GM23338 (cell line): Measurements from ENCODE around the gene XPO6. TPM values are rescaled to one million over a fixed set of nuclear protein-coding genes. Genes with fewer than 3 reads are reported as not detected.

Experiments
- ATAC-seq: fragments of 200-7000 bp; cut with Tn5 transposase; 3 replicates; pipeline ENCODE4 v1.9.1; 2020
- DNase-seq: peaks from one replicate; pipeline ENCODE4 v3.0.0-alpha.2; 2015; ENCODE audit warnings: low spot score
- H2AFZ ChIP-seq: fragments of 200-600 bp; sonication (generic); 2 replicates; pipeline ENCODE4 v1.8.0; 2016; ENCODE audit warnings: antibody characterized with exemption, mild to moderate bottlenecking, moderate library complexity
- H3F3A ChIP-seq: fragments of 200-600 bp; sonication (generic); replicated peaks from 2 replicates; pipeline ENCODE4 v1.8.0; 2017; ENCODE audit warnings: antibody characterized with exemption, mixed run types, low read depth
- H3K27ac ChIP-seq: fragments of 200-600 bp; sonication (generic); 2 replicates; pipeline ENCODE4 v1.6.1; 2016; ENCODE audit warnings: low read depth
- H3K27me3 ChIP-seq: fragments of 200-600 bp; sonication (generic); 2 replicates; pipeline ENCODE4 v1.8.0; 2016; ENCODE audit warnings: mild to moderate bottlenecking, mixed run types, moderate library complexity; ENCODE audit not compliant: insufficient read depth
- H3K36me3 ChIP-seq: fragments of 200-600 bp; sonication (generic); 2 replicates; pipeline ENCODE4 v1.8.0; 2016; ENCODE audit warnings: mild to moderate bottlenecking; ENCODE audit not compliant: insufficient read depth
- H3K4me1 ChIP-seq: fragments of 200-600 bp; sonication (generic); 2 replicates; pipeline ENCODE4 v1.8.0; 2016; ENCODE audit warnings: mild to moderate bottlenecking, moderate library complexity; ENCODE audit not compliant: insufficient read depth
- H3K4me2 ChIP-seq: fragments of 200-600 bp; sonication (generic); 2 replicates; pipeline ENCODE4 v1.7.1; 2017; ENCODE audit warnings: mixed run types
- H3K4me3 ChIP-seq: fragments of 200-600 bp; sonication (generic); 2 replicates; pipeline ENCODE4 v1.6.1; 2016; ENCODE audit warnings: mixed run types
- H3K79me2 ChIP-seq: fragments of 200-600 bp; sonication (generic); replicated peaks from 2 replicates; pipeline ENCODE4 v1.8.0; 2017; ENCODE audit warnings: mild to moderate bottlenecking; ENCODE audit not compliant: insufficient read depth
- H3K9me2 ChIP-seq: fragments of 200-600 bp; sonication (generic); 2 replicates; pipeline ENCODE4 v1.8.0; 2017; ENCODE audit not compliant: insufficient read depth
- H4K20me1 ChIP-seq: fragments of 200-600 bp; sonication (generic); replicated peaks from 2 replicates; pipeline ENCODE4 v1.8.0; 2017; ENCODE audit warnings: mild to moderate bottlenecking; ENCODE audit not compliant: insufficient read depth
- H3K27ac Mint-ChIP-seq: 2 replicates; pipeline ENCODE4 v1.8.0; 2020; ENCODE audit warnings: inconsistent platforms, mild to moderate bottlenecking, moderate library complexity, mixed read lengths
- H3K27me3 Mint-ChIP-seq: 3 replicates; pipeline ENCODE4 v1.8.0; 2022; ENCODE audit warnings: low read depth, mild to moderate bottlenecking, moderate library complexity, mixed read lengths, inconsistent platforms; ENCODE audit not compliant: insufficient read depth, poor library complexity
- H3K36me3 Mint-ChIP-seq: 3 replicates; pipeline ENCODE4 v1.8.0; 2021; ENCODE audit warnings: low read depth, mild to moderate bottlenecking, inconsistent platforms, moderate library complexity, mixed read lengths
- H3K4me1 Mint-ChIP-seq: 3 replicates; pipeline ENCODE4 v1.8.0; 2020; ENCODE audit warnings: mild to moderate bottlenecking, inconsistent platforms, mixed read lengths
- H3K4me3 Mint-ChIP-seq: 3 replicates; pipeline ENCODE4 v1.8.0; 2021; ENCODE audit warnings: moderate library complexity, mild to moderate bottlenecking, inconsistent platforms, mixed read lengths
- H3K9me3 Mint-ChIP-seq: 3 replicates; pipeline ENCODE4 v1.8.0; 2020; ENCODE audit warnings: moderate library complexity, mild to moderate bottlenecking, inconsistent platforms, mixed read lengths
- ETS1 ChIP-seq: IDR thresholded peaks from 2 replicates; pipeline ENCODE4 v1.6.1; 2016; ENCODE audit warnings: antibody characterized with exemption
- EZH2phosphoT487 ChIP-seq: fragments of 200-600 bp; sonication (generic); IDR thresholded peaks from one replicate; pipeline ENCODE4 v1.8.1; 2018; ENCODE audit warnings: antibody characterized with exemption; ENCODE audit not compliant: unreplicated experiment
- JUNB ChIP-seq: IDR thresholded peaks from one replicate; pipeline ENCODE4 v1.6.1; 2016; ENCODE audit warnings: antibody characterized with exemption; ENCODE audit not compliant: unreplicated experiment
- POLR2AphosphoS5 ChIP-seq: IDR thresholded peaks from 2 replicates; pipeline ENCODE4 v1.6.1; 2016; ENCODE audit warnings: antibody characterized with exemption, low read depth
- ZNF331 ChIP-seq: fragments of 250-450 bp; sonication (Bioruptor Pico); IDR thresholded peaks from 2 replicates; pipeline ENCODE4 v1.5.0; 2020; ENCODE audit warnings: low read depth, mild to moderate bottlenecking, moderate library complexity
- polyA plus RNA-seq: library from polyadenylated mRNA; unstranded; fragments of >200 nt; fragmentation: Nextera tagmentation; extraction: Ambion mirVana; gene quantifications from 2 replicates; pipeline ENCODE4 v1.2.1, GENCODE V29; 2016
- total RNA-seq: library from RNA; depleted of rRNA; stranded (reverse); fragments of >200 nt; shearing (Covaris generic); gene quantifications from 2 replicates; pipeline ENCODE4 v1.2.3, GENCODE V29; 2014
- TF ChIP-seq, protein P1 (sequence below): IDR thresholded peaks from one replicate; pipeline ENCODE4 v1.6.1; 2018; ENCODE audit warnings: antibody characterized with exemption; ENCODE audit not compliant: unreplicated experiment

Gene XPO6
- total and polyA plus RNA-seq, 2 experiments from 2014 or later = 83.9 to 178 TPM

GRCh38 chr16:28151180-28151579 lies 60.6 kb downstream of the XPO6 start:
- DNase-seq (no peak), ATAC-seq (no peak)
- peaks cover 54% of the 10 kb centered on the region for H3K79me2 ChIP-seq
- Mint-ChIP-seq H3K4me1 (no peaks in the 10 kb centered on the region), H3K9me3 (no peaks in the 10 kb centered on the region), H3K36me3 (peaks cover 62% of the 10 kb centered on the region), H3K4me3 (no peak overlapping the region), H3K27me3 (no peaks in the 10 kb centered on the region), H3K27ac (no peak overlapping the region)
- peaks cover 31% of the 10 kb centered on the region for H3K36me3 ChIP-seq
- peaks cover 28% of the 10 kb centered on the region for H4K20me1 ChIP-seq
- H3K4me3 ChIP-seq = no peak overlapping the region
- H3K4me2 ChIP-seq = no peak overlapping the region
- H3K27me3 ChIP-seq = no peaks in the 10 kb centered on the region
- H3K4me1 ChIP-seq = no peaks in the 10 kb centered on the region
- no peak overlapping the region for H2AFZ ChIP-seq
- TF ChIP-seq ETS1 = no peak
- TF ChIP-seq JUNB = no peak
- H3K9me2 ChIP-seq = no peaks in the 10 kb centered on the region
- peak overlapping the region; percentile 66; the same call in 1 of the 2 replicates for H3K27ac ChIP-seq
- no peaks in the 10 kb centered on the region for H3F3A ChIP-seq

DNA sequence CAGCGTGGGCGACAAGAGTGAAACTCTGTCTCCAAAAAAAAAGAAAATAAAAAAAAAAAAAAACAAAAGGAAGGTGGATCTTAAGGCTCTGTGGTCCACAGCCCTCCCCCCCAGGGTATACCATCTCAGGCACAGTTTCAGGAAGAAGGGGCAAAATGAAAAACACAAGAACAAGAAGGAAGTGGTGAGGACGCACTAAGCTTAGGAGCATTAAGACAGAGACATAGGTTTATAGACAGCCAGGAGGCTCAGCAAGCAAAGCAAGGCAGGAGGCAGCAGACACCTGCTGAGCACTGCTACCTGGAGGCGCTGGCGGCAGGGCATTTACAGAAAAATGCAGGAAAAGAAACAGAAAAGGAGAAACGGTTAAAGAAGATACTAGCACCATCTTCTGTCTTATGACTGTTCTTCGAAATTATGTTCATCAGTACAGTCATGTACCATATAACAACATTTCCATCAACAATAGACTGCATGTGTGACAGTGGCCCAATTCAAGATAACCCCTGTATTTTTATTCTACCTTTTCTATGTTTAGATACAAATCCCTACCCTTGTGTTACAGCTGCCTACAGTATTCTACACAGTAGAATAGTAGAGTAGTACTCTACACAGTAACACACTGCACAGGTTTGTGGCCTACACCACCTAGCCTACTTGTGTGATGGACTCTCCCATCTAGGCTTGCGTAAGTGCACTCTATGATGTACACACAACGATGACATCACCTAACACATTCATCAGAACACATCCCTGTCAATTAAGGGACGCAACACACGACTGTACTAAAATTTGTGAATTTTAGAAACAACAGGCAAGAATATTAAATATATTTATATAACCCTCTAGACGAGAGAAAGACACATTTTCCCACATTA lies 62.5 kb downstream of the XPO6 start:
- Histone ChIP-seq H3K4me2 (no peak overlapping the region), H3K4me3 (no peak overlapping the region), H3K79me2 (peaks cover 55% of the 10 kb centered on the region), H3K27ac (no peak overlapping the region), H2AFZ (no peak overlapping the region), H4K20me1 (peaks cover 22% of the 10 kb centered on the region), H3K9me2 (no peaks in the 10 kb centered on the region), H3K27me3 (no peaks in the 10 kb centered on the region), H3K4me1 (no peaks in the 10 kb centered on the region), H3F3A (no peaks in the 10 kb centered on the region), H3K36me3 (peaks cover 30% of the 10 kb centered on the region)
- TF ChIP-seq POLR2AphosphoS5 = no peak
- TF ChIP-seq EZH2phosphoT487 = no peak
- TF ChIP-seq, protein P1, sequence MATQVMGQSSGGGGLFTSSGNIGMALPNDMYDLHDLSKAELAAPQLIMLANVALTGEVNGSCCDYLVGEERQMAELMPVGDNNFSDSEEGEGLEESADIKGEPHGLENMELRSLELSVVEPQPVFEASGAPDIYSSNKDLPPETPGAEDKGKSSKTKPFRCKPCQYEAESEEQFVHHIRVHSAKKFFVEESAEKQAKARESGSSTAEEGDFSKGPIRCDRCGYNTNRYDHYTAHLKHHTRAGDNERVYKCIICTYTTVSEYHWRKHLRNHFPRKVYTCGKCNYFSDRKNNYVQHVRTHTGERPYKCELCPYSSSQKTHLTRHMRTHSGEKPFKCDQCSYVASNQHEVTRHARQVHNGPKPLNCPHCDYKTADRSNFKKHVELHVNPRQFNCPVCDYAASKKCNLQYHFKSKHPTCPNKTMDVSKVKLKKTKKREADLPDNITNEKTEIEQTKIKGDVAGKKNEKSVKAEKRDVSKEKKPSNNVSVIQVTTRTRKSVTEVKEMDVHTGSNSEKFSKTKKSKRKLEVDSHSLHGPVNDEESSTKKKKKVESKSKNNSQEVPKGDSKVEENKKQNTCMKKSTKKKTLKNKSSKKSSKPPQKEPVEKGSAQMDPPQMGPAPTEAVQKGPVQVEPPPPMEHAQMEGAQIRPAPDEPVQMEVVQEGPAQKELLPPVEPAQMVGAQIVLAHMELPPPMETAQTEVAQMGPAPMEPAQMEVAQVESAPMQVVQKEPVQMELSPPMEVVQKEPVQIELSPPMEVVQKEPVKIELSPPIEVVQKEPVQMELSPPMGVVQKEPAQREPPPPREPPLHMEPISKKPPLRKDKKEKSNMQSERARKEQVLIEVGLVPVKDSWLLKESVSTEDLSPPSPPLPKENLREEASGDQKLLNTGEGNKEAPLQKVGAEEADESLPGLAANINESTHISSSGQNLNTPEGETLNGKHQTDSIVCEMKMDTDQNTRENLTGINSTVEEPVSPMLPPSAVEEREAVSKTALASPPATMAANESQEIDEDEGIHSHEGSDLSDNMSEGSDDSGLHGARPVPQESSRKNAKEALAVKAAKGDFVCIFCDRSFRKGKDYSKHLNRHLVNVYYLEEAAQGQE = no peak
- TF ChIP-seq ZNF331 = no peak
- Mint-ChIP-seq H3K9me3 (no peaks in the 10 kb centered on the region), H3K36me3 (peaks cover 58% of the 10 kb centered on the region), H3K27ac (no peak overlapping the region), H3K27me3 (no peaks in the 10 kb centered on the region), H3K4me3 (no peak overlapping the region), H3K4me1 (no peaks in the 10 kb centered on the region)
- DNase-seq (no peak), ATAC-seq (peak; percentile 34; the same call in 1 of the 3 replicates)
